PC-9 (cell line): ENCODE measurements around the gene LYPLAL1.

ENCODE experiments used
- CTCF ChIP-seq: fragments of 200-600 bp; sonication (generic); conservative IDR thresholded peaks from 2 replicates; pipeline ENCODE4 v1.6.1; 2017; ENCODE audit warnings: mixed run types, antibody characterized with exemption, mild to moderate bottlenecking, moderate library complexity
- EZH2 ChIP-seq: fragments of 200-600 bp; sonication (generic); IDR thresholded peaks from 2 replicates; pipeline ENCODE4 v1.8.0; 2017; ENCODE audit warnings: antibody characterized with exemption, low read depth

- no peak for TF ChIP-seq CTCF
- TF ChIP-seq EZH2: no peak
Measured at GRCh38 chr1:219209578-219209977, 35.9 kb downstream of the LYPLAL1 start.
